ENCODE measurements around the gene MANBA. TPM values are rescaled to one million over a fixed set of nuclear protein-coding genes. Genes with fewer than 3 reads are reported as not detected.
"Not testable (repeated sequence)": the region's sequence is repeated elsewhere in the genome, so short reads cannot be mapped to it uniquely, and the experiment has no call there.

MANBA gene
- total and polyA plus RNA-seq, 5 donors from 2014 or later, result 10.7 to 21.2 (median 15.8) TPM

DNA sequence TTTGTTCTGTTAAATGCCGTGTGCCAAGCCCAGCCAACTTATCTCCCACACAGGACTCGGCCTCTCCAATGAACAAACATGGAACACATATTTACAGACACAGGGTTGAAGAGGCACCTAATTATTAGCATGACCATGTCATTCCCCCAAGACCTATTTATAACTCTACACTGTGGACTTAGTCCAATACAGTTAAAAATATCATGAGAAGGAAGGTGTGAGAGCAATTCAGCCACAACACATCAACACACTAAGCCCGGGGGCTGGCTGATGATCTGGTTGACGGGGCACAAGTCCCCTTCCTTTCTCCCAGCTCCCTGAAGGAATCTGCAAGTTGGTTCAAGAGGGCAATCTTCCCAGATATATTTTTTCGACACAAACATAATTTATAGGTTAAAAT, 28.1 kb downstream of the MANBA start:
- Mint-ChIP-seq H3K36me3 (peaks cover 48% of the 10 kb centered on the region), H3K9me3 (peaks cover 0 to 14% (median 3%) of the 10 kb centered on the region in 7 donors), H3K27ac (no peak overlapping the region), H3K27me3 (no peaks in the 10 kb centered on the region), H3K4me1 (peaks cover 4 to 34% (median 21%) of the 10 kb centered on the region in 4 donors), H3K4me3 (no peak overlapping the region)
- Histone ChIP-seq H3K36me3 (ENCODE audit: control insufficient read depth, insufficient read depth, low read length) (peaks cover 7% of the 10 kb centered on the region), H3K4me3 (ENCODE audit: low read depth, low read length) (no peak overlapping the region), H3K4me1 (ENCODE audit: control insufficient read depth, insufficient read depth, low read length, poor library complexity, severe bottlenecking) (peaks cover 5% of the 10 kb centered on the region), H3K27me3 (ENCODE audit: control insufficient read depth, insufficient read depth, low read length) (no peaks in the 10 kb centered on the region), H3K27ac (ENCODE audit: insufficient read depth, low read length, poor library complexity, severe bottlenecking) (no peak overlapping the region), H3K9me3 (ENCODE audit: control insufficient read depth in 2 of 2, low read length in 2 of 2) (peaks cover 4 to 10% of the 10 kb centered on the region in 2 experiments)
- DNase-seq, result no peak
- ATAC-seq (ENCODE audit: low read depth in 2 of 2), result no peak

DNA sequence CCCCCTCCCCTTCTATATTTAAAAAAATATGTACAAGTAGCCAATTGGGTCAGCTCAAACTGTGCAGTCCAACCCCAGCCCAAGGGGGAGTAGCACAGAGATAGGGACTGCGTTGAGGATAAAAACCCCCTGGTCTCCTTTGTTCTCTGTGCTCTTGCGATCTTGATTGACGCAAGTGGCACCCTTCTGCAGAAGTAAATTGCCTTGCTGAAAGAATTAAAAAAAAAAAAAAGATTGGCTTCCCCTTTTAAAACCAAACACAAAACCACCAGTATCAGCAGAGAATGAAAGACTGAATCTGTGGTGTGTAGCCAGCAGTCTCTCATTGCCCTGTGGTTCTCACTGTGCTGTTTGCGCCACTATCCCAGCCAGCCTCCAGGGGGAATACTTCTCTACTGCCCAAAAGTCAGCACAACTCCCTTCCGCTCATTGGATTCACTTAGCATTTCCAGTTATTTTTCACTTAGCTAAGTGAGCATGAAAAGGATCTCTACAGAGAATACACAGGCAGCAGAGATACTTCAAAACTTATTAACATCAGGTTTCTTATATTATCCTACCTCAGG, 29.7 kb downstream of the MANBA start:
- Mint-ChIP-seq H3K9me3 (peaks cover 0 to 14% (median 2%) of the 10 kb centered on the region in 7 donors), H3K27me3 (no peaks in the 10 kb centered on the region), H3K36me3 (peaks cover 48% of the 10 kb centered on the region), H3K27ac (no peak overlapping the region), H3K4me3 (no peak overlapping the region), H3K4me1 (peaks cover 4 to 23% (median 14%) of the 10 kb centered on the region in 4 donors)
- no peak for DNase-seq
- Histone ChIP-seq H3K4me3 (ENCODE audit: low read depth, low read length) (no peak overlapping the region), H3K36me3 (ENCODE audit: control insufficient read depth, insufficient read depth, low read length) (peaks cover 7% of the 10 kb centered on the region), H3K4me1 (ENCODE audit: control insufficient read depth, insufficient read depth, low read length, poor library complexity, severe bottlenecking) (peaks cover 5% of the 10 kb centered on the region), H3K27ac (ENCODE audit: insufficient read depth, low read length, poor library complexity, severe bottlenecking) (no peak overlapping the region), H3K27me3 (ENCODE audit: control insufficient read depth, insufficient read depth, low read length) (no peaks in the 10 kb centered on the region), H3K9me3 (ENCODE audit: control insufficient read depth in 2 of 2, low read length in 2 of 2) (peaks cover 4 to 10% of the 10 kb centered on the region in 2 experiments)
- no peak for ATAC-seq (ENCODE audit: low read depth in 2 of 2)

DNA sequence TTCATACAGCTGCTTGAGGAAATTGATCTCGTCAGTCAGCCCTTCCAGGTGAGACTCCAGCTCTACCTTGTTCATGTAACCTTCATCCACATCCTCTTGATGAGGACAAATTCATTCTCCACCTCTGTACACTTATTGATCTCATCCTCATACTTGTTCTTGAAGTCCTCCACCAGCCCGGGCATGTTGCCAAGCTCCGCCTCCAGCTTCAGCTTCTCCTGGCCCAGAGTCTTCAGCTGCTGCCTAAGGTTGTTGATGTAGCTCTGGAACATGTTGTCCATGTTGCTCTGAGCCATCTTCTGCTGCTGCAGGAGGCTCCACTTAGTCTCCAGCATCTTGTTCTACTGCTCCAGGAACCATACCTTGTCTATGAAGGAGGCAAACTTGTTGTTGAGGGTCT, 31.3 kb downstream of the MANBA start:
- not testable (repeated sequence) for H3K4me1 ChIP-seq (ENCODE audit: control insufficient read depth, insufficient read depth, low read length, poor library complexity, severe bottlenecking); H3K27me3 ChIP-seq (ENCODE audit: control insufficient read depth, insufficient read depth, low read length); H3K4me3 Mint-ChIP-seq; DNase-seq; H3K9me3 ChIP-seq (ENCODE audit: control insufficient read depth in 2 of 2, low read length in 2 of 2); H3K36me3 ChIP-seq (ENCODE audit: control insufficient read depth, insufficient read depth, low read length); H3K4me3 ChIP-seq (ENCODE audit: low read depth, low read length); H3K27me3 Mint-ChIP-seq; H3K27ac ChIP-seq (ENCODE audit: insufficient read depth, low read length, poor library complexity, severe bottlenecking); ATAC-seq (ENCODE audit: low read depth in 2 of 2)
- H3K4me1 Mint-ChIP-seq, result peaks cover 0 to 17% (median 7%) of the 10 kb centered on the region in 4 donors
- H3K27ac Mint-ChIP-seq, result peak overlapping the region in 1 of 3 donors; percentile 72
- peaks cover 58% of the 10 kb centered on the region for H3K36me3 Mint-ChIP-seq
- peaks cover 0 to 14% (median 2%) of the 10 kb centered on the region in 7 donors for H3K9me3 Mint-ChIP-seq

DNA sequence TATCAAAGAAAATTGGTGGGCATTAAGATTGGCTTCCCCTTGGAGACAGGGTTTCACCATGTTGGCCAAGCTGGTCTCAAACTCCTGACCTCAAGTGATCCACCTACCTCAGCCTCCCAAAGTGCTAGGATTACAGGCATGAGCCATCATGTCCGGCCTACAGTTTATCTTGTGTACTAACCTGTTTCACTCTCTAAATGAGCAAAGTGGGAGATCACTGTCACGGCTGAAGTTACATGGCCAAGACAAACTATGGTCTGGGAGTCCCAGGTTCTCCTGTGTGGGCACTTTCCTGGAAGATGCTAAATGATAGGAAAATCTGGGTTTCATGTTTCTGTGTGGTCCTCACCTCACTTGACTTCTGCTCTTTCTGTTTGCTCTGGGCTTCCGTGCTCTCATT, 33.8 kb downstream of the MANBA start:
- not testable (repeated sequence) for H3K27me3 ChIP-seq (ENCODE audit: control insufficient read depth, insufficient read depth, low read length); H3K4me3 Mint-ChIP-seq; H3K27ac ChIP-seq (ENCODE audit: insufficient read depth, low read length, poor library complexity, severe bottlenecking); H3K27me3 Mint-ChIP-seq; H3K4me3 ChIP-seq (ENCODE audit: low read depth, low read length); H3K4me1 Mint-ChIP-seq; DNase-seq; H3K9me3 ChIP-seq (ENCODE audit: control insufficient read depth in 2 of 2, low read length in 2 of 2); ATAC-seq (ENCODE audit: low read depth in 2 of 2); H3K4me1 ChIP-seq (ENCODE audit: control insufficient read depth, insufficient read depth, low read length, poor library complexity, severe bottlenecking)
- H3K27ac Mint-ChIP-seq, result peak overlapping the region in 1 of 3 donors; percentile 67
- peaks cover 0 to 14% (median under 1%) of the 10 kb centered on the region in 7 donors for H3K9me3 Mint-ChIP-seq
- peaks cover 11% of the 10 kb centered on the region for H3K36me3 ChIP-seq (ENCODE audit: control insufficient read depth, insufficient read depth, low read length)
- peaks cover 45% of the 10 kb centered on the region for H3K36me3 Mint-ChIP-seq

DNA sequence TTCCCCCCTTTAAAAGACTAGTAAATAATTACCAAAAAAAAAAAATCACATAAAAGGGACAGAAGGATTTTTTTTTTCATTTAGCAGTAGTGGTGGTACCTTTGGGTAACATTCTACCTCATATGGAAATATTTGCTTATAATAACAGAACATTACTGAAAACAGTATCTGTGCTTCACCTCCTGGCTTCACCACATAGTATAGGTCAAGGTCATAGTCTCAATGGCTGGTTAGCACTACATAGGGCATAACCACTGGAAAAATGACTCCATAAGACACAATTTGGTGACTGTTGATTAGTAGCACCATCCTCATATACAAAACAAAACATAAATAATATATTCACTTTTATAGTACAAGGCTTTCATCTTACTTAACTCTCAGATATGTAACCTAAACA, 34.7 kb downstream of the MANBA start:
- DNase-seq (no peak), ATAC-seq (ENCODE audit: low read depth in 2 of 2) (no peak)
- Mint-ChIP-seq H3K4me1 (peaks cover 0 to 8% (median 0%) of the 10 kb centered on the region in 4 donors), H3K27me3 (no peaks in the 10 kb centered on the region), H3K36me3 (peaks cover 40% of the 10 kb centered on the region), H3K9me3 (peaks cover 0 to 6% (median under 1%) of the 10 kb centered on the region in 7 donors), H3K4me3 (no peak overlapping the region), H3K27ac (no peak overlapping the region)
- Histone ChIP-seq H3K4me3 (ENCODE audit: low read depth, low read length) (no peak overlapping the region), H3K27me3 (ENCODE audit: control insufficient read depth, insufficient read depth, low read length) (no peaks in the 10 kb centered on the region), H3K9me3 (ENCODE audit: control insufficient read depth in 2 of 2, low read length in 2 of 2) (peaks cover 4 to 5% of the 10 kb centered on the region in 2 experiments), H3K4me1 (ENCODE audit: control insufficient read depth, insufficient read depth, low read length, poor library complexity, severe bottlenecking) (no peaks in the 10 kb centered on the region), H3K36me3 (ENCODE audit: control insufficient read depth, insufficient read depth, low read length) (peaks cover 11% of the 10 kb centered on the region), H3K27ac (ENCODE audit: insufficient read depth, low read length, poor library complexity, severe bottlenecking) (no peak overlapping the region)

DNA sequence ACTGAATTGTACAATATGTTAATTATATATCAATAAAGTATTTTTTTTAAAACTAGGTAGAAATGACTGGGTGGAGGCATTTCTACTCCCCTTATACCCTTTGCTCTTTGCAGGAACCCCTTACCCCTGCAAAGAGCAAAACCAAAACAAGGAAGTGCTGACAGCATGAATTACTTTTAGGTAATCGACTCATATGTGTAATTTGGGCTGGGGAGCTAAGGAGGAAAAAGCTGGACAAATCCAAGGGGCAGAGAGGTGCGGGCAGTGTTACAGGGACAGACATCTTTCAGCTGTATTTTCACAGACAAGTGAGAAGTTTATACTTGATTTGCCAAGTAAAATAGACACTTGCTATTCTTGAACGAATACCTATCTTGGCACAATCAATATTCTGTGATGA, 35.5 kb downstream of the MANBA start:
- Histone ChIP-seq H3K4me3 (ENCODE audit: low read depth, low read length) (no peak overlapping the region), H3K4me1 (ENCODE audit: control insufficient read depth, insufficient read depth, low read length, poor library complexity, severe bottlenecking) (no peaks in the 10 kb centered on the region), H3K27me3 (ENCODE audit: control insufficient read depth, insufficient read depth, low read length) (no peaks in the 10 kb centered on the region), H3K36me3 (ENCODE audit: control insufficient read depth, insufficient read depth, low read length) (peaks cover 11% of the 10 kb centered on the region), H3K9me3 (ENCODE audit: control insufficient read depth in 2 of 2, low read length in 2 of 2) (no peaks in the 10 kb centered on the region), H3K27ac (ENCODE audit: insufficient read depth, low read length, poor library complexity, severe bottlenecking) (no peak overlapping the region)
- DNase-seq (no peak), ATAC-seq (ENCODE audit: low read depth in 2 of 2) (no peak)
- Mint-ChIP-seq H3K9me3 (peaks cover 0 to 3% (median 0%) of the 10 kb centered on the region in 7 donors), H3K36me3 (peaks cover 37% of the 10 kb centered on the region), H3K27me3 (no peaks in the 10 kb centered on the region), H3K4me3 (no peak overlapping the region), H3K27ac (no peak overlapping the region), H3K4me1 (peaks cover 0 to 8% (median 0%) of the 10 kb centered on the region in 4 donors)

DNA sequence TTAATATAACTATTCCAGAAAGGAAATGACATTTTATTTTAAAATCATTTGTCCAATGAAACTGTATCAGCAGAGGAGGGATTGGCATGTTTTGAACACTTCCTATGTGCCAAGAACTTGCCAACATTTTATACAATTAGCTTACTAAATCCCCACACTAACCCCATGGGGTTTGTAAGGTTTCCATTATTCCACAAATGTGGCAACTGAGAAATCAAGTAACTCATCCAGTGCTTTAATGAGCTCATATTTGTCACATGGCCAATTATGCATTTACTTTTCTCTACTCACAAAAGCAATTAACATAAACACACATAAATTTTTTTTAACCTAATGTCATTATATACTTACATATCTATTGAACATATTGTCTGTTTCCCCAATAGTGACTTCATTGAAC, 37.3 kb downstream of the MANBA start:
- Mint-ChIP-seq H3K27ac (no peak overlapping the region), H3K36me3 (peaks cover 34% of the 10 kb centered on the region), H3K27me3 (no peaks in the 10 kb centered on the region), H3K4me1 (peaks cover 0 to 3% (median 0%) of the 10 kb centered on the region in 4 donors), H3K4me3 (no peak overlapping the region), H3K9me3 (peaks cover 0 to 5% (median 0%) of the 10 kb centered on the region in 7 donors)
- Histone ChIP-seq H3K27me3 (ENCODE audit: control insufficient read depth, insufficient read depth, low read length) (no peaks in the 10 kb centered on the region), H3K4me1 (ENCODE audit: control insufficient read depth, insufficient read depth, low read length, poor library complexity, severe bottlenecking) (no peaks in the 10 kb centered on the region), H3K4me3 (ENCODE audit: low read depth, low read length) (no peak overlapping the region), H3K36me3 (ENCODE audit: control insufficient read depth, insufficient read depth, low read length) (peaks cover 19% of the 10 kb centered on the region), H3K27ac (ENCODE audit: insufficient read depth, low read length, poor library complexity, severe bottlenecking) (no peak overlapping the region), H3K9me3 (ENCODE audit: control insufficient read depth in 2 of 2, low read length in 2 of 2) (no peaks in the 10 kb centered on the region)
- no peak for DNase-seq
- no peak for ATAC-seq (ENCODE audit: low read depth in 2 of 2)

DNA sequence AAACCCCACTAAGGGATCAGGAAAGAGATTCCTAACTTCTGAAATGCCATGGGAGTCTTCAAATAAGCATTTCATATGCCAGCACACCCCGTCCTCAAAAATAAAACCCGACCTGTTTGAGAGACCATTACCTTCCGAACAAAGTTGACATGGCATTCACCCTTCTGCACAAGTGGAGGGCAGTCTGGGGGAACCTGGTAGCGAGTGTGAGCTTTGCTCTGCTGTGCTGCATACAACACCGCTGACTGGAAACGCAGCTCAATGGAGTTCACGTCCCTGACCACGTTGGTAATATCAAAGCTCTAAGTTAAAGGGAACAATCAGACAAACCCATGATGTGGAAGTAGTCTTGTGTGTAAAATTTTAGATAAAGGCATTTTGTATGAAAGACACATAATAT, 38.0 kb downstream of the MANBA start:
- Histone ChIP-seq H3K27ac (ENCODE audit: insufficient read depth, low read length, poor library complexity, severe bottlenecking) (no peak overlapping the region), H3K9me3 (ENCODE audit: control insufficient read depth in 2 of 2, low read length in 2 of 2) (no peaks in the 10 kb centered on the region), H3K36me3 (ENCODE audit: control insufficient read depth, insufficient read depth, low read length) (peaks cover 19% of the 10 kb centered on the region), H3K4me3 (ENCODE audit: low read depth, low read length) (no peak overlapping the region), H3K27me3 (ENCODE audit: control insufficient read depth, insufficient read depth, low read length) (no peaks in the 10 kb centered on the region), H3K4me1 (ENCODE audit: control insufficient read depth, insufficient read depth, low read length, poor library complexity, severe bottlenecking) (no peaks in the 10 kb centered on the region)
- Mint-ChIP-seq H3K4me1 (peaks cover 0 to 6% (median 0%) of the 10 kb centered on the region in 4 donors), H3K36me3 (peaks cover 38% of the 10 kb centered on the region), H3K27ac (peak overlapping the region in 1 of 3 donors; percentile 57), H3K9me3 (peaks cover 0 to 5% (median 0%) of the 10 kb centered on the region in 7 donors), H3K4me3 (no peak overlapping the region), H3K27me3 (no peaks in the 10 kb centered on the region)
- DNase-seq (no peak), ATAC-seq (ENCODE audit: low read depth in 2 of 2) (no peak)

Data from CD4-positive, CD25-positive, alpha-beta regulatory T cell (primary cell).